ENCODE measurements around the gene ELMO1. TPM values are rescaled to one million over a fixed set of nuclear protein-coding genes. Genes with fewer than 3 reads are reported as not detected.

The ELMO1 gene
- total RNA-seq, 4 donors from 2014 or later, result 11.5 to 19.9 (median 17.4) TPM

DNA sequence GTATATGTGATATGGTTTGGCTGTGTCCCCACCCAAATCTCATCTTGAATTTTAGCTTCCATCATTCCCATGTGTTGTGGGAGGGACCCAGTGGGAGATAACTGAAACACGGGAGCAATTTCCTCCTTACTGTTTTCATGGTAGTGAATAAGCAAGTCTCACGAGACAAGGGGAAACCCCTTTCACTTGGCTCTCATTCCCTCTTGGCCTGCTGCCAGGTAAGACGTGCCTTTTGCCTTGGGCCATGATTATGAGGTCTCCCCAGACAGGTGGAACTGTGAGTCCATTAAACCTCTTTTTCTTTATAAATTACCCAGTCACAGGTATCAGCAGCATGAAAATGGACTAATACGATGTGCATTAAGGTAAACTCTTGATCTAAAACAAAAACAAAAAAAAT, 367.2 kb downstream of the ELMO1 start:
- intact Hi-C loops (cut with DNase I; ENCODE audit: low total_unique reads), result loop anchor here (2.0 kb wide), 1 partner anchor 27 kb away; no protein-coding TSS in a partner anchor
- H3K4me3 ChIP-seq (ENCODE audit: low read depth, poor library complexity, severe bottlenecking), result no peak overlapping the region
- DNase-seq (ENCODE audit: low spot score in 2 of 2), result no peak
- WGBS, 2 donors, result 20 to 22% methylated on average over 4 of the region's 4 CpGs
- TF ChIP-seq POLR2A (IDR thresholded peaks at IDR 0.05), result no peak
- TF ChIP-seq, protein P1, sequence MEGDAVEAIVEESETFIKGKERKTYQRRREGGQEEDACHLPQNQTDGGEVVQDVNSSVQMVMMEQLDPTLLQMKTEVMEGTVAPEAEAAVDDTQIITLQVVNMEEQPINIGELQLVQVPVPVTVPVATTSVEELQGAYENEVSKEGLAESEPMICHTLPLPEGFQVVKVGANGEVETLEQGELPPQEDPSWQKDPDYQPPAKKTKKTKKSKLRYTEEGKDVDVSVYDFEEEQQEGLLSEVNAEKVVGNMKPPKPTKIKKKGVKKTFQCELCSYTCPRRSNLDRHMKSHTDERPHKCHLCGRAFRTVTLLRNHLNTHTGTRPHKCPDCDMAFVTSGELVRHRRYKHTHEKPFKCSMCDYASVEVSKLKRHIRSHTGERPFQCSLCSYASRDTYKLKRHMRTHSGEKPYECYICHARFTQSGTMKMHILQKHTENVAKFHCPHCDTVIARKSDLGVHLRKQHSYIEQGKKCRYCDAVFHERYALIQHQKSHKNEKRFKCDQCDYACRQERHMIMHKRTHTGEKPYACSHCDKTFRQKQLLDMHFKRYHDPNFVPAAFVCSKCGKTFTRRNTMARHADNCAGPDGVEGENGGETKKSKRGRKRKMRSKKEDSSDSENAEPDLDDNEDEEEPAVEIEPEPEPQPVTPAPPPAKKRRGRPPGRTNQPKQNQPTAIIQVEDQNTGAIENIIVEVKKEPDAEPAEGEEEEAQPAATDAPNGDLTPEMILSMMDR (IDR thresholded peaks at IDR 0.05), result no peak

DNA sequence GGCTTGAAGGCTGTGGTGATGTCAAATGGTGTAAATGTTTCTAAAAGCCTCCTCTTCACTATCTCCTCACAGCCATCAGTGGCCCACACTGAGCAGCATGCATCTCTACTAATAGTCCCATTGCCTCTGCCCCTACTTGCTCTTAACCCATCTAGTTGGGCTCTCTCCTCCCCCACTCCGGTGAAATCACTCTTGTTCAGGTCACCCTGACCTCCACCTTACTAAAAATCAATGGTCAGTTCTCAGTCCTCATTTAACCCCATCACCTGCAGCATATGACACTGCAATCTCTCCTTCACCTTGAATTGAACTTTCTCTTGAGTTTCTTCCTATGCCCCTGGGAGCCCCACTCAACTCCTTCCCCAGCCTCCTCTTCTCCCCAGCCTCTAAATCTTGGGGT, 369.2 kb downstream of the ELMO1 start:
- no peak overlapping the region for H3K4me3 ChIP-seq (ENCODE audit: low read depth, poor library complexity, severe bottlenecking)
- DNase-seq (ENCODE audit: low spot score in 2 of 2), result no peak
- WGBS, 2 donors, result 84 to 93% methylated on average over 1 of the region's 1 CpG
- TF ChIP-seq, protein P1 (IDR thresholded peaks at IDR 0.05), result no peak
- TF ChIP-seq POLR2A (IDR thresholded peaks at IDR 0.05), result no peak
- intact Hi-C loops (cut with DNase I; ENCODE audit: low total_unique reads), result no loop called here

DNA sequence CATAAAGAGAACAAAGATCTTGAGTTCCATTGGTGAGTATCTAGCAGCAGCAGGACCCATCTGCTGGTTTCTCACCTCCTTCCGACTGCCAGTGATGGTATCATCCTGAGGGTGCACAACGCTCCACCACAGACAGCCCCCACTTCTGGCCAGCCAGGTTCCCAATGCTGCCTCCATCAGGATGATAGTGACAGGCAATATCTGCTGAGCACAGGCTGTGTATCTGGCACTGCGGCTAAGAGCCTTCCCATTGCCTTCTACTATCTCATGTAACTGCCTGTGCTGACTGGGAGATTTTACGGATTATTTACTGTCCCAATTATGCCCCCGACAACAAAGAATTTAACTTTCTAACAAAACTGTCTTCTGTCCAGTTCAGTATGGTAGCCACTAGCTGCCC, 372.0 kb downstream of the ELMO1 start:
- 93 to 98% methylated on average over 5 of the region's 5 CpGs for WGBS, 2 donors
- no peak overlapping the region for H3K4me3 ChIP-seq (ENCODE audit: low read depth, poor library complexity, severe bottlenecking)
- intact Hi-C loops (cut with DNase I; ENCODE audit: low total_unique reads), result no loop called here
- TF ChIP-seq POLR2A (IDR thresholded peaks at IDR 0.05), result no peak
- TF ChIP-seq, protein P1 (IDR thresholded peaks at IDR 0.05), result no peak
- DNase-seq (ENCODE audit: low spot score in 2 of 2), result no peak

DNA sequence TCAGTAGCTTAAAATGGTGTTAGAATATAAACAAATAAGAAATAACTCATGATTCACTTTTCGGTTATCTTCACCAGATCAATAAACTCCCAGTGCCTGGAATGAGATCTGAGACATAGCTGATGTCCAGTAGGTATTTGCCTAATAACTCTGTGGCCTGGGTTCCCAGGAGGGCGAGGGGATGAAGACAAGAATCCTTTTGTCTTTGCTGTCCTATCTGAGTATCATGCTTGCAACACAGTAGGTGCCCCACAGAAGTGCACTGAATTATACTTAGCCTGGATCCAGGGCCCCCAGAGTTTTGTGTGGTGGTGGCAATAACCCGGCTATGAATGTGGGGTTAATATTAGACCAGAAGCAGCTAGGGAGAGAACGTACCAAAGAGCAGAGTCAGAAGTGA, 374.3 kb downstream of the ELMO1 start:
- H3K4me3 ChIP-seq (ENCODE audit: low read depth, poor library complexity, severe bottlenecking), result no peak overlapping the region
- intact Hi-C loops (cut with DNase I; ENCODE audit: low total_unique reads), result no loop called here
- TF ChIP-seq, protein P1 (IDR thresholded peaks at IDR 0.05), result no peak
- no peak for TF ChIP-seq POLR2A (IDR thresholded peaks at IDR 0.05)
- 91 to 92% methylated on average over 4 of the region's 4 CpGs for WGBS, 2 donors
- no peak for DNase-seq (ENCODE audit: low spot score in 2 of 2)

DNA sequence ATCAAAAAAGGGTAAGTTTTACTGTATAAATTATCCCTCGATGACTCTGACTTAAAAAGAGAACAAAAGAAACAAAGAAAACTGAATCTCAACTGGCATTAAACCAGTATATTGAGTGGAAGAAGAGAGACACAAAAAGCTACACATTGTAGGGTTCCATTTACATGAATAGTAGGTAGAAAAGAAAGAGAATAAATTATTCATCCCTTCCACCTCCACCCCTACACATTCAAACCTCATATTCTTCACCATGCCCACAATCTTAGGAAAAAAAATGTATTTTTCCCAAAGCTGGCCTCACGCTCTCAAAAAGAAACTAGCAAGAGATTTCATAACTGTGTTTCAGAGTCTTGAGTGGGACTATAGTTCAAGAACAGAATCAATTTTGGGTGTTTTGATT, 377.5 kb downstream of the ELMO1 start:
- DNase-seq (ENCODE audit: low spot score in 2 of 2), result no peak
- no peak overlapping the region for H3K4me3 ChIP-seq (ENCODE audit: low read depth, poor library complexity, severe bottlenecking)
- 90 to 96% methylated on average over 2 of the region's 2 CpGs for WGBS, 2 donors
- TF ChIP-seq, protein P1 (IDR thresholded peaks at IDR 0.05), result no peak
- no peak for TF ChIP-seq POLR2A (IDR thresholded peaks at IDR 0.05)
- intact Hi-C loops (cut with DNase I; ENCODE audit: low total_unique reads), result no loop called here

DNA sequence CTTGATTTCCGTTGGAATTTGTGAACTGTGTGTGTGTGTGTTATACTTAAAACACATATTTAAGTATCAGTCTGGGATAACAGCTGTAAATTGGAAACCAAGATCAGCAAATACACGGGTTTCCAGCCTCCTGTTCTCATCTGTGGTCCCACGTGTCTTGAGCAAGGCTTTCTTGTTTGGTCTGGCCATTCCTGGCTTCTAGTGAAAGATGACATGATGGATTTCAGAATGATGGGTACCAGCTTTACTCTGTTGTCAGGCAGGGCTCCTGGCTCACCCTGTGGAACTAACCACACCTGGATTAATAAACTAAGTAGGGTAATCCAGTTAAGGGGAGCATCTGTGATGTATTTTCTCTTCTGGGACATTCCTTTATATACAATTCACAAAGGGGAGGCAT, 378.2 kb downstream of the ELMO1 start:
- TF ChIP-seq POLR2A (IDR thresholded peaks at IDR 0.05), result no peak
- TF ChIP-seq, protein P1 (IDR thresholded peaks at IDR 0.05), result no peak
- no peak for DNase-seq (ENCODE audit: low spot score in 2 of 2)
- H3K4me3 ChIP-seq (ENCODE audit: low read depth, poor library complexity, severe bottlenecking), result no peak overlapping the region
- intact Hi-C loops (cut with DNase I; ENCODE audit: low total_unique reads), result no loop called here
- WGBS, 2 donors, result 85% methylated on average over 3 of the region's 3 CpGs

Measured in lower leg skin (tissue), 4 donors.